ENCODE data around the gene NAA25. TPM values are rescaled to one million over a fixed set of nuclear protein-coding genes. Genes with fewer than 3 reads are reported as not detected.

Gene NAA25
- total RNA-seq, 1 donor from 2014 or later = 37.4 TPM

DNA sequence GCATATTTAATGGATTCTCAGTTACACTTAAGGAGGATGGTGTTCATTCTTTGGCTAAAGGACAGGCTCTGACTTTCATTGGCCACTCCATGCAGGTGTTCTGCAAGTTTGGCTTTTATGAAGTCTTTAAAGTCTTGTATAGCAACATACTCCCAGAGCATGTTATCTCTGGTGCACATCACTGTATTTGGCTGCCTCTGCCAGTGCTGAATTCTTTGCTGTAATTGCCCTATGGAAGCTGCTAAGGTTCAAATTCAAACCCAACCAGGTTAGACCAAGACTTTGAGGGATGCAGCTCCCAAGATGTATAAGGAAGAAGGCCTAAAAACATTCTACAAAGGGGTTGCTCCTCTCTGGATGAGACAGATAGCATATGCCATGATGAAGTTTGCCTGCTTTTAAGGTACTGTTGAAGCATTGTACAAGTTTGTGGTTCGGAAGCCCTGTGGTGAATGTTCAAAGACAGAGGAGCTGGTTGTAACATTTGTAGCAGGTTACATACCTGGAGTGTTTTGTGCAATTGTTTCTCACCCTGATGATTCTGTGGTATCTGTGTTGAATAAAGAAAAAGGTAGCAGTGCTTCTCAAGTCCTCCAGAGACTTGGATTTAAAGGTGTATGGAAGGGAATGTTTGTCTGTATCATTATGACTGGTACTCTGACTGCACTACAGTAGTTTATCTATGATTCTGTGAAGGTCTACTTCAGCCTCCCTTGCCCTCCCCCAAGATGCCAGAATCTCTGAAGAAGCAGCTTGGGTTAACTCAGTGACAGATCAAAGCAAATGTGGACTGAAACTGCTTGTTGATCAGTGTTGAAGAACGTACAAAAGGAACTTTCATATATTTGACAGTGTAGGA, 115.1 kb downstream of the NAA25 start:
- Mint-ChIP-seq H3K9me3 (no peaks in the 10 kb centered on the region), H3K27me3 (ENCODE audit: low read depth) (no peaks in the 10 kb centered on the region), H3K4me1 (peaks cover 12% of the 10 kb centered on the region), H3K27ac (no peak overlapping the region), H3K36me3 (peaks cover 8% of the 10 kb centered on the region), H3K4me3 (no peak overlapping the region)
- DNase-seq (ENCODE audit: low spot score in 2 of 2, unreplicated experiment in 2 of 2) = no peak
- TF ChIP-seq, protein P1, sequence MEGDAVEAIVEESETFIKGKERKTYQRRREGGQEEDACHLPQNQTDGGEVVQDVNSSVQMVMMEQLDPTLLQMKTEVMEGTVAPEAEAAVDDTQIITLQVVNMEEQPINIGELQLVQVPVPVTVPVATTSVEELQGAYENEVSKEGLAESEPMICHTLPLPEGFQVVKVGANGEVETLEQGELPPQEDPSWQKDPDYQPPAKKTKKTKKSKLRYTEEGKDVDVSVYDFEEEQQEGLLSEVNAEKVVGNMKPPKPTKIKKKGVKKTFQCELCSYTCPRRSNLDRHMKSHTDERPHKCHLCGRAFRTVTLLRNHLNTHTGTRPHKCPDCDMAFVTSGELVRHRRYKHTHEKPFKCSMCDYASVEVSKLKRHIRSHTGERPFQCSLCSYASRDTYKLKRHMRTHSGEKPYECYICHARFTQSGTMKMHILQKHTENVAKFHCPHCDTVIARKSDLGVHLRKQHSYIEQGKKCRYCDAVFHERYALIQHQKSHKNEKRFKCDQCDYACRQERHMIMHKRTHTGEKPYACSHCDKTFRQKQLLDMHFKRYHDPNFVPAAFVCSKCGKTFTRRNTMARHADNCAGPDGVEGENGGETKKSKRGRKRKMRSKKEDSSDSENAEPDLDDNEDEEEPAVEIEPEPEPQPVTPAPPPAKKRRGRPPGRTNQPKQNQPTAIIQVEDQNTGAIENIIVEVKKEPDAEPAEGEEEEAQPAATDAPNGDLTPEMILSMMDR (IDR thresholded peaks at IDR 0.05; ENCODE audit: unreplicated experiment) = no peak

DNA sequence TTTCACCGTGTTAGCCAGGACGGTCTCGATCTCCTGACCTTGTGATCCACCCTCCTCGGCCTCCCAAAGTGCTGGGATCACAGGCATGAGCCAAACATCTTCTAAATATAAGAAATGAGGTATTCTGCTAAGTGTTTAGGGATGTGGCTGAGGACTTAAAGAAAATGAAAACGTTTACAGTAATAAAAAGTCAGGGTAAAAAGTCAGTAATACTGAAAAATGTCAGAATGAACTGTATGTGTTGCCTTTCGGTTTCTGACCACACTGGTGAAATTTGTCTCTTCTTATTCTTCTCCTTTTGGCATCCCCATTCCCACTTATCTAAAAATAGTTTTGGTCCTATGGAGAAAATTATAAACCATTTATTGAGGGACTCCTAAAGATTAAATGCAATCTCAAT, 116.1 kb downstream of the NAA25 start:
- H3K4me3 Mint-ChIP-seq = no peak overlapping the region
- no peak overlapping the region for H3K27ac Mint-ChIP-seq
- TF ChIP-seq, protein P1 (IDR thresholded peaks at IDR 0.05; ENCODE audit: unreplicated experiment) = no peak
- H3K27me3 Mint-ChIP-seq (ENCODE audit: low read depth) = no peaks in the 10 kb centered on the region
- no peak for DNase-seq (ENCODE audit: low spot score in 2 of 2, unreplicated experiment in 2 of 2)
- H3K4me1 Mint-ChIP-seq = peaks cover 12% of the 10 kb centered on the region
- H3K36me3 Mint-ChIP-seq = peaks cover 13% of the 10 kb centered on the region
- H3K9me3 Mint-ChIP-seq = peaks cover 6% of the 10 kb centered on the region

DNA sequence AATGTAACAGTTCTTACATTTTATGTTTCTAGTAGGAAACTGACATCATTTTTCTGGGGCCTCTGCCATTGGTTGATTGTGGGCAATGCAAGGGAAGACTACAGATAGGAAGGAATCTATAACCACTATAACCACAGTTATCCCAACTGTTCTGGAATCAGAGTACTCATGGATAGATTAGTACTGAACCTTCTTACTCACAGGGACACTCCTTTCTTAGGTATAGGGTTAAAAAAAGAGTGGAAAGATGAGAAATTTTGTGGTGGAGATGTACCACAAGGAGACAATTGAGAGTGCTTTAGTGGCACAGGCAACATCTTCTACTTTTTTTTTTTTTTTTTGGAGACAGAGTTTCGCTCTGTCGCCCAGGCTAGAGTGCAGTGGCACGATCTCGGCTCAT, 116.6 kb downstream of the NAA25 start:
- H3K4me1 Mint-ChIP-seq = peaks cover 12% of the 10 kb centered on the region
- no peak overlapping the region for H3K27ac Mint-ChIP-seq
- TF ChIP-seq, protein P1 (IDR thresholded peaks at IDR 0.05; ENCODE audit: unreplicated experiment) = no peak
- H3K4me3 Mint-ChIP-seq = no peak overlapping the region
- H3K36me3 Mint-ChIP-seq = peaks cover 14% of the 10 kb centered on the region
- DNase-seq (ENCODE audit: low spot score in 2 of 2, unreplicated experiment in 2 of 2) = no peak
- H3K27me3 Mint-ChIP-seq (ENCODE audit: low read depth) = no peaks in the 10 kb centered on the region
- H3K9me3 Mint-ChIP-seq = peaks cover 6% of the 10 kb centered on the region

DNA sequence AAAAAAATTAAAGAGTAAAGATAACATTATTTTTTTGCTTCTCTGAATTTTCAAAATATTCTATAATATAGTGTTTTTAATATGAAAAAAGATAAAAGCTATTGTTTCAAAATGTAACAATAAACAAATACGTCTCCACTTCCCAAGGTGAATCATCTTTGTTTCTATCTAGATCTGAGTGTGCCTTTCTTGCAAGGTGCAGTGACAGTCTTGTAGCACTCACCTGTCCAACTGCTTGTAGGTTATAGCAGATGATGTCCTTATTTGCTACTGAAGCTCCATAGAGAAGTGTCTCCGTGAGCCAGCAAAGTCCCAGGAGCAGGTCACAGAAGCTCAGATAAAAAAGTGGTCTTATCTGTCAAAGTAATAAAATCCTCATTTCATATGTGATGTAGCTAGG, 117.0 kb downstream of the NAA25 start:
- peaks cover 14% of the 10 kb centered on the region for H3K36me3 Mint-ChIP-seq
- H3K9me3 Mint-ChIP-seq = peaks cover 6% of the 10 kb centered on the region
- no peak for DNase-seq (ENCODE audit: low spot score in 2 of 2, unreplicated experiment in 2 of 2)
- H3K27ac Mint-ChIP-seq = no peak overlapping the region
- TF ChIP-seq, protein P1 (IDR thresholded peaks at IDR 0.05; ENCODE audit: unreplicated experiment) = no peak
- no peaks in the 10 kb centered on the region for H3K27me3 Mint-ChIP-seq (ENCODE audit: low read depth)
- H3K4me3 Mint-ChIP-seq = no peak overlapping the region
- H3K4me1 Mint-ChIP-seq = peaks cover 12% of the 10 kb centered on the region

DNA sequence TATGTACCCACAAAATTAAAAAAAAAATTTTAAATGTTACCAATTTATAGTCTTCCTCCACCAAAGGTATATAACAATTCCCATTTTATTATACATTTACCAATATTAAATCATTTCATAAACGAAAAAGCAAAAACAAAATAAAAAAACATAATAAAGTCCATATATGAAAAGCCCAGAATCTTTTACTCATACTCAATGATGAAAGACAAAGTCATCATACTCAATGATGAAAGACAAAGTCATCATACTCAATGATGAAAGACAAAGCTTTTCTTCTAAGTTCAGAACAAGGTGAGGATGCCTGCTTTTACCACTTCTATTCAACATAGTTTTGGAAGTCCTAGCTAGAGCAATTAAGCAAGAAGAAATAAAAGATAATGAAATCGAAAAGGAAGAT, 123.8 kb downstream of the NAA25 start:
- TF ChIP-seq, protein P1 (IDR thresholded peaks at IDR 0.05; ENCODE audit: unreplicated experiment) = no peak
- Mint-ChIP-seq H3K4me3 (no peak overlapping the region), H3K36me3 (peaks cover 15% of the 10 kb centered on the region), H3K27me3 (ENCODE audit: low read depth) (no peaks in the 10 kb centered on the region), H3K4me1 (no peaks in the 10 kb centered on the region), H3K9me3 (peaks cover 9% of the 10 kb centered on the region), H3K27ac (no peak overlapping the region)
- DNase-seq (ENCODE audit: low spot score in 2 of 2, unreplicated experiment in 2 of 2) = no peak
